ENCODE measurements around the gene RAB41. TPM values are rescaled to one million over a fixed set of nuclear protein-coding genes. Genes with fewer than 3 reads are reported as not detected.

The RAB41 gene
- total RNA-seq, 1 experiment from 2014 or later: not detected

DNA sequence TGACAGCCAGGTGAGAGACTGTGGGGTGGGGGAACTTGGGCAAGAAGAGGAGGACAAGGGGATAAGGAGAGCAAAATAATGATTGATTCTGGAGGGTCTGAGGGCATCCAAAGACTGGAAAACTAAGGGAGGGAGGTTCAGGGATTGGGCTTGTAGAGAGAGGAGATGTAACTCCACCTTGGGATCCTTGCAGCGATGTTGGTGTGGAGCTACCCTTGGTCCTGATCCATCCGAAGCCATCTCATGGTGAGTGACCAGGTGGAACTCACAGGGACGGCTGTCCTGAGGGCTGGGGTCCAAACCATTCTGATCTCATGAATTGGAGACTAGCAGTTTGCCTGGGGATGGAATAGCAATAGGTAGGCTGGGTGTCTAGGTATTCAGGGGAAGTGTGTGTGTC lies 1.4 kb upstream of the RAB41 start:
- H3K79me2 ChIP-seq (ENCODE audit: insufficient read depth, low read length): no peaks in the 10 kb centered on the region
- WGBS (ENCODE audit: extremely low coverage, insufficient read length, low lambda C conversion rate): no CpG with 5 or more reads among the region's 3 CpGs
- no peaks in the 10 kb centered on the region for H3K4me1 Mint-ChIP-seq

More for the DNA sequence above, 1.4 kb upstream of the RAB41 start:
- Histone ChIP-seq H2BK20ac (ENCODE audit: low read depth, low read length, poor library complexity, severe bottlenecking) (no peak overlapping the region), H4K8ac (replicated peaks; ENCODE audit: insufficient read length, low read depth, low read length) (no peak overlapping the region), H3K14ac (ENCODE audit: insufficient read depth, low read length) (no peak overlapping the region), H3K56ac (ENCODE audit: insufficient read length, low read depth, low read length) (no peak overlapping the region), H3K23ac (ENCODE audit: insufficient read length, low read depth, low read length) (no peak overlapping the region), H3K27me3 (ENCODE audit: insufficient read depth, low read length) (no peaks in the 10 kb centered on the region), H3K18ac (ENCODE audit: insufficient read length, low read depth, low read length) (no peak overlapping the region), H4K20me1 (ENCODE audit: control insufficient read depth, insufficient read depth, insufficient read length) (no peaks in the 10 kb centered on the region), H4K5ac (ENCODE audit: insufficient read length, low read depth, low read length) (no peak overlapping the region), H3K4me1 (ENCODE audit: insufficient read depth, low read length) (no peaks in the 10 kb centered on the region), H2BK5ac (ENCODE audit: insufficient read length, low read length) (no peak overlapping the region), H4K91ac (ENCODE audit: insufficient read length, low read depth, low read length) (no peak overlapping the region), H3K4me2 (ENCODE audit: insufficient read depth, insufficient read length, low read length) (no peak overlapping the region), H3K23me2 (ENCODE audit: insufficient read length, low read depth, low read length, poor library complexity, severe bottlenecking) (no peaks in the 10 kb centered on the region), H3K9ac (ENCODE audit: extremely low read depth, insufficient read length, low read length) (no peak overlapping the region), H2BK15ac (ENCODE audit: low read depth, low read length) (no peak overlapping the region), H3K79me1 (ENCODE audit: insufficient read depth, low read depth, low read length, poor library complexity, severe bottlenecking) (no peaks in the 10 kb centered on the region), H3T11ph (ENCODE audit: low read length) (no peak overlapping the region), H2AK5ac (ENCODE audit: insufficient read length, low read length) (no peak overlapping the region), H2BK12ac (ENCODE audit: insufficient read length, low read depth, low read length) (no peak overlapping the region), H2BK120ac (ENCODE audit: low read depth, low read length, poor library complexity, severe bottlenecking) (no peak overlapping the region), H3K9me3 (ENCODE audit: control insufficient read depth, low read depth, low read length) (peaks cover 69% of the 10 kb centered on the region), H2AFZ (ENCODE audit: low read length) (no peak overlapping the region), H3K27ac (ENCODE audit: insufficient read length, low read depth, low read length) (no peak overlapping the region), H3K4ac (ENCODE audit: low read depth, low read length) (no peak overlapping the region)
- Mint-ChIP-seq H3K27me3 (ENCODE audit: low read depth) (no peaks in the 10 kb centered on the region; the same call in 1 of the 2 replicates), H3K27ac (no peak overlapping the region; a peak in 1 of 7 replicates), H3K9me3 (peaks cover 77 to 85% of the 10 kb centered on the region in 2 experiments), H3K36me3 (ENCODE audit: insufficient read depth in 1 of 3, low read depth in 3 of 3) (peaks cover 7 to 29% (median 9%) of the 10 kb centered on the region in 3 experiments; a peak in 6 of 7 replicates), H3K4me3 (no peak overlapping the region)
- no peak for DNase-seq
- TF ChIP-seq, protein P1, sequence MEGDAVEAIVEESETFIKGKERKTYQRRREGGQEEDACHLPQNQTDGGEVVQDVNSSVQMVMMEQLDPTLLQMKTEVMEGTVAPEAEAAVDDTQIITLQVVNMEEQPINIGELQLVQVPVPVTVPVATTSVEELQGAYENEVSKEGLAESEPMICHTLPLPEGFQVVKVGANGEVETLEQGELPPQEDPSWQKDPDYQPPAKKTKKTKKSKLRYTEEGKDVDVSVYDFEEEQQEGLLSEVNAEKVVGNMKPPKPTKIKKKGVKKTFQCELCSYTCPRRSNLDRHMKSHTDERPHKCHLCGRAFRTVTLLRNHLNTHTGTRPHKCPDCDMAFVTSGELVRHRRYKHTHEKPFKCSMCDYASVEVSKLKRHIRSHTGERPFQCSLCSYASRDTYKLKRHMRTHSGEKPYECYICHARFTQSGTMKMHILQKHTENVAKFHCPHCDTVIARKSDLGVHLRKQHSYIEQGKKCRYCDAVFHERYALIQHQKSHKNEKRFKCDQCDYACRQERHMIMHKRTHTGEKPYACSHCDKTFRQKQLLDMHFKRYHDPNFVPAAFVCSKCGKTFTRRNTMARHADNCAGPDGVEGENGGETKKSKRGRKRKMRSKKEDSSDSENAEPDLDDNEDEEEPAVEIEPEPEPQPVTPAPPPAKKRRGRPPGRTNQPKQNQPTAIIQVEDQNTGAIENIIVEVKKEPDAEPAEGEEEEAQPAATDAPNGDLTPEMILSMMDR (conservative IDR thresholded peaks at IDR 0.05): no peak
